ENCODE measurements around the gene RAB44.

RAB44 gene

DNA sequence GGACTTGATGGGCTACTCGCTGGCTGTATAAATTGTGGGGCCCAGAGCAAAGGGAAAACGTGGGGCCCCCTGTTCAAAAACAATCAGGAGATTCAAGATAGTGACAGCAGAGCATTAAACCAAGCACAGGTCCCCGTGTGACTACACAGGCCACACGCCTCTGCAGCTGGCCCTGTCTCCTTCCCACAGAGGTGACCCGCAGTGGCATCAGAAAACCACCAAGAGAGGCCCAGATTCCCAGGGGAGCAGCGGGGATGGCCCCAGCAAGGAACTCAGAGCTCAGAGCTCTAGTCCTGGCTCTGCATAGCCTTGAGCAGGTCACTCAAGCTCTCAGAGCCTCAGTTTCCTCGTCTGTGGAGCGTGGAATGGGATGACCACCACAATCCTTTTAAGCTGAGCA is 84.0 kb downstream of the RAB44 start:
- no peak for DNase-seq

All from NCI-H82 (cell line).